Inferior parietal cortex (tissue), 1 donor: ENCODE measurements around the gene NOX4.
"Not testable (repeated sequence)": the region's sequence is repeated elsewhere in the genome, so short reads cannot be mapped to it uniquely, and the experiment has no call there.

Source experiments
- DNase-seq: peaks from one replicate; pipeline ENCODE4 v3.0.0-alpha.2; 2016; ENCODE audit errors: extremely low spot score

Gene NOX4

DNA sequence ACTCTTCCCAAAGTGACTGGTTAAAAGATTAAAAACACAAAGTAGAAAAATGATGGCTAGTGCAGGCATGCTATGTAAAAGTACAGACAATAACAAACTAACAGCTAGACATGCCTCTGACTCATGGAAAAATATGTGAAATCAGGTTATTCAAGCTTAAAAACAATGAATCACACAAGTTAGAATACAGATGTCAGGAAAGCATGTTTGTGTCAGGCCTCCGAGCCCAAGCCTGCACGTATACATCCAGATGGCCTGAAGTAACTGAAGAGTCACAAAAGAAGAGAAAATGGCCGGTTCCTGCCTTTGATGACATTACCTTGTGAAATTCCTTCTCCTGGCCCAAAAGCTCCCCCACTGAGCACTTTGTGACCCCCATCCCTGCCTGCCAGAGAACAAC lies 110.1 kb downstream of the NOX4 start:
- peak; percentile 9 for DNase-seq

DNA sequence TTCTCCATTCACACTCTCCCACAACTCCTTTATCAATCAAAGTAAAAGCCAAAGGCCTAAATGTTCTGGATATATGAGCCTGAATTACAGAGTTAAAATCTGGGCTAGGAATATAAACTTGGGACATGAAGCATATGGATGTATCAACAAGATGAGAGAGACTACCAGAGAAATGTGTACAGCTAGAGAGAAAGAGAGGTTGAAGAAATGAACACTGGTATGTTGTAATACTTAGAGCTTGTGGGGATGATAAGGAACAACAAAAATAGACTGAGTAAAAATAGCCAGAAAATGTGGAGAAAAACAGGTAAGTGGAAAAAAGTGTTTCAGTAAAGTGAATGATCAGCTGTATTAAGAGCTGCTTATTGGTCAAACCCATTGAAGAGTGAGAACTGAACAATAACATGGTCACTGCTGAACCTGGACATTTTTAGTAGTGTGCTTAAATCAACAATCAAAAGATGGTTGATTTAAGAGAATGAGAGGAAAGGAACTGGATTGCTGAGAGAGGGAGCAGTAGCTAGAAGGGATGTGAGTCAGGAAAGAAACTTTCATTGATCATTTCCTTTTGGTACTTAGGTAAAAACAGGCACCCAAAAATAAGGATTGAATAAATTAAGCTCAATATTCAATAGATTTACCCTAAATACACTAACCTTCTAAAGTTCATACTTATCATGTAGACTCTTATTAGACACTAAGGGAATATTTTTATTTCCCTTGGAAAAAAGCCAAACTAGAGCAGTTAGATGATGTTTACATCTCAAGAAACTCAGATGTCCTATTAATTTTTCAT lies 111.0 kb downstream of the NOX4 start:
- DNase-seq = not testable (repeated sequence)

DNA sequence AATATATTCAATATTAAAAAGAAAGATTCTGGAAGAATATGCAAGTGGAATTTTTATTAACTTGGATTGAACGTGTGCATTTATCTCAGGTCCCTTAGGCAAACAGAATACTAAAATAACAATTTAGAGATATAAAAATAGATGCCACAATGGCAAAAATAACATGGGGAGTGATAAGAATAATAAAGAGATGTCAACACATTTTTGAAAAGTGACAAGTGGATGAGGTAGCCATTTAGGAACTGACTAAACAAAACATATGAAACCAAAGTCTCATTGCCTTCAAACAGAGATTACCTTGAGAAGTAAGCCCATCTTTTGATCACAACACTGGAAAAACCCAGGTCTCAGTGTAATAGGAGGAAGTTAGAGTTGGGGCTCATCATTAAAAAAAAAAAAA lies 112.2 kb downstream of the NOX4 start:
- DNase-seq = not testable (repeated sequence)

DNA sequence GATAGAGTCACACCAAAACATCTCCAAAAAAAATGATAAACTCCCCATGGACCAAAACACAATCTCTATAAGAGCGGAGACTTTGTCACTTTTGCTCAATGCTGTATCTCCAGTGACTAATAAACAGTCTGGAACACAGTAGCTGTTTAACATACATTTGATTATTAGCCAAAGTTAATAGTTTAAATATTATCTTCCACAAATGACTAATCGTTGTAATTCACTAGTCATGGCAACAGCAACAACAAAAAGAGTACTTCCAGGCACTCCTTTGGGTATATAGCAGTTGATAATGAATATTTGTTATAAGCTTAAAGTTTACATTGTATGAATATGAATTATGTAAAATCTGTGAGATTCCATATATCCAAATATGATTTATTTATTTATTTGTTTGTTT lies 121.8 kb downstream of the NOX4 start:
- DNase-seq = not testable (repeated sequence)

DNA sequence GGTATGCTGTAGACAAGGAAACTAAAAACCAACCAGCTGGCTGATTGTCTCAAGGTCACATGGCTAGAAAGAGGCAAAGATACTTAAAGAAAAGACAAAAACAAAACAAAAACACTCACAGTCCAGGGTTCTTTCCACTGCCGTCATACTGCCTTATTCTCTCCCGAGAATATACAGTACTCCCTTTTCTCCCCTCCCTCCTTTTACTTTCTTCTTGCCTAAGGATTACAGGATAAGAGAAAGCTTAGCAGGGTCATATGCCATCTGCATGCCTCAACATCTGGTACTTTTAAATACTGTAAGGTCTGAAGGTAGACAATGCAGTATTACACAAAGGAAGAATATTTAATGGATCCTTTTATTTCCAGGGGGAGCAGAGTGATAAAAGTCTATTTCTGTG lies 126.3 kb downstream of the NOX4 start:
- DNase-seq = not testable (repeated sequence)

DNA sequence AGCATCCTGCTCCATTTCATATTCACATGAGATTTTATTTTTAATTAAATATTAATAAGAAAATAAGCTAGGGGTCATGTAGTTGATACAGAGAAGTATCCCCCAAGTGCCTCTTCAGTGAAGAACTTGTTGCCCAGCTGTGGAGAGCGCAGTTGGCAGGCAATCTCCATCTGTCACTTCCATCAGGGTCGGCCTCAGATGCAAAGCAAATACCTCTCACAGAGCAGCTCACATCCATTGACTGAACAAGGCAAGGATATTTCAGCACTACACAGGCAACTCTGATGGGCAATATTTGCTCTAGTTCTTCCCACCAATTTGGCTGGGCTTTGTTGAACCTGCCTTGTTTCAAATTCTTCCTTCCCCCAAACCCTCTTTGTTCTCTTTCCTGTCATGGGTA lies 129.4 kb downstream of the NOX4 start:
- no peak for DNase-seq

DNA sequence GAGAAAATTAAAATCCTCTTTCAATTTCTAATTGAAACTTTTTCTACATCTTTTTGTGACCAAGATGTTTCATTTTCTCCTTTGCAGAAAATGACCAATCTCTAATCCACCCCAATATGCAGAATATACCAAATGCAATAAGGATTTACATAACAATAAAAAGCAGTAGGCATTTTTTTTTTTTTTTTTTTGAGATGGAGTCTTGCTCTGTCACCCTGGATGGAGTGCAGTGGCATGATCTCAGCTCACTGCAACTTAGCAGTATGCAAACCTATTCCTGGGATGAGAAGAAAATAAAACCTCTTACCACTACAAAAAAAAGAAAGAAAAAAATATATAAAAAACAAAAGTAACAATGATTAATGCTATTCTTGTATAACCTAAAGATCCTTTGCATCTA lies 132.0 kb downstream of the NOX4 start:
- DNase-seq = not testable (repeated sequence)

DNA sequence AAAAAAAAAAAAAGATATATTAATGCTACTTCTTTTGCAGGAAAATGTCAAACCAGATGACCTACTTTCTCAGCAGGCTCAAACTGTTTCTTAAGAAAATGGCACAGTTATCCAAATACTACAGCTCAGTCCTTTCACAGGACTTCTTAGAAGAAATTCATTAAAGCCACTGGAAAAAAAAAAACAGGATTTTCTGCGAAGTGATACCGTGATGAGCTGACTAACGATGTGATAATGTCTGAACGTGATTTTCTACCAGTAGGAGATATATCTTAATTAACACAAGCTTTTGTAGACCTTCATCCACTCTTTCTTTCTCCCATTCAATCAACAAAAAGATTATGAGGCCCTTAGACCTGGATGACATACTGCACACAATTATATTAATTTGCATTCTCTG lies 132.4 kb downstream of the NOX4 start:
- no peak for DNase-seq

DNA sequence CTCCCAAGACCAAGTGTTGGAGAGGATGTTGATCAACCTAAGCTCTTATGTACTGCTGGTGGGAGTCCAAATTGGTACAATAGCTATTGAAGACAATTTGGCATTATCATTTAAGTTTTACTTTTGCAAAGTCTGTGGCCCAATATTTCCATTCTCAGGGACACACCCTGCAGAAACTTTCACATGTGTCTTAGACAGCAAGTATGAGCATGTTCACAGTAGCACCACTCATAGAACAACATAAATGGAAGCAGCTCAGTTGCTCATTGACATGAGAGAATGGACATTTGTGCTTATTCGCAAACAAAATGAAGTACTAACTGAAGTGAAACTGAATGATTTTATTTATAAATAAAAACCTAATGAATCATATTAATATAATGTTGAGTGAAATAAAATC lies 135.5 kb downstream of the NOX4 start:
- DNase-seq = no peak

DNA sequence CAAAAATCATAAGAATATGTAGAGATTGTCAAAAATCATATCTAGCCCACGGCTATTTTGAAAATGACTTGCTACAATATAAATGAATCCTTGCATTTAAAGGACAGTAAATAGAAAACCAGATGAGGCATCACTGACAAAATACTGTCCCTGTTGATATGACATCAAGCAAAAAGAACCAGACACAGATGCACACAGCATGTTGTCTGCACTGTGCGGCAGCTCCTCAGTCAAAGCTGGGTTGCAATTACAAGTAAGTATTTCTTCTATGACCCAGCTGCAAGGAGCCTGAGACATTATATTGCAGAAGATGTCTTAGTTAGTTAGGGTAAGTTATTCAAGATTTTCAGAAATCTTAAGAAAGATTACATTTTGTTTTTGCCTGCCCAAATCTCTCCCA lies 136.7 kb downstream of the NOX4 start:
- DNase-seq = not testable (repeated sequence)

DNA sequence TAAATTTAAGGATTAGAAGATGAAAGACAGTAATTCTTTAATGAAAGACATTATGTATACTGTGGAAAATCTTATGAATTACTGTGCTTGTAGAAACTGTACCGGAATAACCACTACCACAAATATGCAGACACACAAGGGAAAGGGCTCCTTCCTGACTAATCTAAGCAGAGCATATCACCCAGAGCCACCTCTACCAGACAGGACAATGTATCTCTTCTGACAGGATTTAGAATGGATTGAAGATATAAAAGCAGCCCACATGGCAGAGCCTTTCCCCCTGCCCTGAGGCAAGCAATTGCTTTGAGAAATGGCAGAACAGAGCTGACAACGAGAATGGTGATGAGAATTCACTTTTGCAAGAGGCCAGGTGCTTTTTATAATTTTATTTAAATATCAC lies 144.1 kb downstream of the NOX4 start:
- DNase-seq = no peak

DNA sequence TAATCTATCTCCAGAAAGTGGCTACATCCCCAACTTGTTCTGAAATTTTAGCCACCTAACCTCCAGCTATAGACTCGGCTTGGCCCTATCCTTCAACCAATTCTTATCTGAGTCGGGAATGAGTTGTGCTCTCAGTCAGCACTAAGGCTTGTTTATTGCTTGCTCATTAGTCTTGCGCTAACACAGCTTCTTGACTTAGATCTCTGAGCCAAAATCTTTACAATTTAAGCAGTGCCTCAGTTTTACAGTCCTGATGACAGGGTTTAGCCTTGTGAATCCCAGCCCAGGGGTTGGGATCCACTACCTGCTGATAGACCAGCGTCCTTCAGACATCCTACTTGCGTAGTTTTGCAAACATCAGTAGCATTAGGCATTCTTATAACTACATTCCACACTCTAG lies 144.6 kb downstream of the NOX4 start:
- no peak for DNase-seq

DNA sequence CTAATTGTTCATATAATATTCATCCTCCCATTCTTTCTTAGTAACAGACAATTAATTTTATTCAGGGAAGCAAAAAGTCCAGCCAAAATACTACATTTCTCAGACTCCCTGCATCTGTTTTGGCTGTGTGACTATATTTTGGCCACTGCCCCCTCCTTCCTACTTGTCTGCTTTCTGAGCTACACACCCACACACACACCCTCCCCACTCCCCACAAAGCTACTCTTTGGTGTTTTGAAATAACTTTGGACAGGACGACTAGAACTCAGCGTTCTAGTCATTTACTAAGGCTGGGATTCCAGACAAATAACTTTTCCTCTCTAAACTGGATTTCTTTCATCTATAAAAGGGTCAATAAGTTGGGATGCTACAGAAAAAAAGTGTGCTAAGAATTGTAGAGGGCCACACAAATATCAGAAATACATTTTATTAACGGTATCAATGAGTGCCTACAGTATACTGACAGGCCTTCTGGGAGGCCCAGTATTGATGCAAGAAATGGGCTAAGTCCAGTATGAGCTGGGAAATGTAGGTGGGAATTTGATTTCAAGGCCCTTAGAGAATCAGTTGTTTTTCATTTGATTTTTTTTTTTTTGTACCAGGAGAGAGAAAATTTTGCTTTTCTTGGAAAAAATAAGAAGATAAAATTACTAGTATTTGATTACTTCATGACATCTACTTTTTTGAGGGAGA lies 148.1 kb downstream of the NOX4 start:
- not testable (repeated sequence) for DNase-seq

DNA sequence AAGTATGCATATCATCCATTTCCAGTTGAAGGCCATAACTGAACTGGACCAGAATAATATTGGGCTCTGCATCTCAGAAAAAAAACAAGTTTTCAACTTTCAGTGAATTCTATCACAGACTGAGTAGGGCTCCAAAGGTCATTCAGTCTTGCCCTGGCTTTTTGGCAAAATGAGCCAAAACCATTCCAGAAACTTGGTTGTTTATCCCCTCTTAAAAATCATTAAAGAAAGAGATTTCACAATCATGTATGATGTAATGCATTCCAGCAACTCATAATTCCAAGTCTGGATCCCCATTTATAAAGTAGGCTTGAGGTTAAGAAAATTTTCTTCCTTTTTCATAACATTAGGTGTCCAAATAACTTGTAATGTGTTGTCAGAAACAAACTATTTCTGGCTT lies 150.7 kb downstream of the NOX4 start:
- not testable (repeated sequence) for DNase-seq

DNA sequence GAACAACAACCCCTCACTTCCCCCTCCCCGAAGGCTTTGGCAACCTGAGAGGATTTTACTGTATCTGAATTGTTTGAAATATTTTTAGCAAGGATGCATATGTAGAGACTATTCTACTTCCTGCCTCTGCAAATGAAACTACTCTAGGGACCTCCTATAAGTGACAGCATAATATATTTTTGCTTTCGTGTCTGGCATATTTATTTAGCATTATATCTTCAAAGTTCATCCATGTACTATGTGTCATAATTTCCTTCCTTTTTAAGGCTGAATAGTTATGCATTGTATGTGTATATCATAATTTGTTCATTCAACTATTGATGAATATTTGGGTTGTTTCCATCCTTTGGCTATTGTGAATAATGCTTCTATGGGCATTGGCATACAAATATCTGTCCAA lies 153.1 kb downstream of the NOX4 start:
- not testable (repeated sequence) for DNase-seq

DNA sequence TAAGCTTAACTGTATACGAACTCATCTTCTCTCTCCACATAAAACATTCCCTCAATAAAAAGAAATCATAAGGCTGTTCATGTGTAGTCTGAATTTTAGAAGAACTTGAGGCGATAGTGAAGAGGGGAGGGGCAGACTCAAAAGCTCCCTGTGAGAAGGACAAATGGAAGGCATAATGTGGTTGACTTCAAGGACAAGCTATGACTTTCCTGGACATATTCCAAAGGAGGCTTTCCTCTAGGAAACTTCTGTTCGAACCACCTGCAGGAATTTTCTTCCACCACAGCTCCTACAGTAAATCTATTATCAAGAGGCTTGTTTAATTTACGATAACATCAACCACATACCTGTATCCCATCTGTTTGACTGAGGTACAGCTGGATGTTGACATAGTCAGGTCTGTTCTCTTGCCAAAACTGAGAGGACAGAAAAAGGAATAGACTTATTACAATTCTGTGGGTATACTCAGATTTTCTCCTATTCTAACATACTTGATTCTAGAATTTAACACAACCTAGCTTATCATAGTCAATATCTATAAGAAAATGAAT lies 154.0 kb downstream of the NOX4 start:
- DNase-seq = not testable (repeated sequence)

DNA sequence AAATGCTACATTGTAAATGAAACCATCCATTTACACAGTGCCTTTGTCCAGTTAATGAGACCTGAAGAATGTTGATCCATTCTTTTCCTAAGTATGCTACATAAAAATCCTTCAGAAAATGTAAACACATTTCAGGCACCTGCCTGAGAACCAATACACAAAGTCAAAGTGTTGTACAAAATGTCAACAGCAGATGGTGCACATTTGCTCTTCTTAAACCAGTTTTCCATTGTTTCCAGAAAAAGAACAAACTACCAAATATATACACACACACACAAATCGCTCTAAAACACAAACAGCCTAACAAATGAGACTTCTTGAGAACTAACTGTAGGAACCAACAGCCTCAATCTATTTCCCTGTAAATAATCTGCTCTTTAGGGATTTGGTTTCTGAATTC lies 157.5 kb downstream of the NOX4 start:
- DNase-seq = peak; percentile 49

DNA sequence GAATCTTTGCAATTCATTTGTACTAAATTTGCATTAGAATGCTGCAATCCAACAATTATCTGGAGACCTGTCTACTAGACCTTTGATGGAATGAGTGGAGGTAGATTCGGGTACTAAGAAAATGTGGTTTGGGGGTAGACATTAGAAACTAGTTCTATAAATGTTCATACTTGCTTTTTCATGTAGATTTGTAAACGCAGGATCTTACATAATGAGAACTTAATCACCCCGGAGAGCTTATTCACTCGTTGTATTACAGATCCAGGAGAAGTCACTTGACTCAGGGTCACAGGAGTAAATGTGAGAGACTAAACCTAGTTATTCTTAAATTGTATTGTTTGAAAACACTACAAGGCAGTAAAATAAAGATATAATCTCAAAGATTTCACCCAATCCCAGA lies 159.2 kb downstream of the NOX4 start:
- DNase-seq = not testable (repeated sequence)

DNA sequence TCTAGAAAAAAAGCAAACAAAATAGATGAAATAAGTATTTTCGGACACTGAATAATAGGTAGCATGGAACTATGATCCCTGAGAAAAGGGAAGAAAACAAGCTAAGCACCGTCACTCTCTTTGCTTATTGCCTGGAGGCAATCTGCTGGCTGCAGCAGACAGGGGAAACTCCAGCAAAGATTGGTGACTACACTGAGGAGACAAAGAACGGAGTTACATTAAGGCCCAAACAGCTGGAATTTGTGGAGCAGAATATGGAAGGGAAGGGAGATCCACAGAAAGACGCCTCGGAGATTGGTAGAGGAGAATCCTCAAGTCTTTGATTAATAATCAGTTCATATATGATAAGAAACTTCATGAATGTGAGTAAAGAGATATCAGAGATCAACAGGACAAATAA lies 163.3 kb downstream of the NOX4 start:
- no peak for DNase-seq

DNA sequence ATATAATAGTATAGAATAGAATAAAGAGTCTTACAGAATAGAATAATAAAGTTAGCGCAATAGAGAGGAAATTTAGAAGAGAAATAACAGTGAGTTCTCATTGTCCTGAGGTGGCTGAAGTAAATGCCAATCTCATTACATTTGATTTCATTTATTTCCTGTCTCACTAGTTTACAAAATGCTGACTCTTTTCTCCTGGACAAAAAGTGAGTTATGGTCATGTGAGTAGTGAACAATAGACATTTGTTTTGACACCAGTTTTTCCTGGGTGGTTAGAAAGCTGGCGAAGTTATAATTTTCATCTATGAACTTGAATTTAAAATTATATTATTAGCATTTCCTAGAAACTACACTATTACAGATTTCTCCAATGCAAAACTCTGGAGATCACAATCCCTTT lies 169.8 kb downstream of the NOX4 start:
- DNase-seq = no peak

DNA sequence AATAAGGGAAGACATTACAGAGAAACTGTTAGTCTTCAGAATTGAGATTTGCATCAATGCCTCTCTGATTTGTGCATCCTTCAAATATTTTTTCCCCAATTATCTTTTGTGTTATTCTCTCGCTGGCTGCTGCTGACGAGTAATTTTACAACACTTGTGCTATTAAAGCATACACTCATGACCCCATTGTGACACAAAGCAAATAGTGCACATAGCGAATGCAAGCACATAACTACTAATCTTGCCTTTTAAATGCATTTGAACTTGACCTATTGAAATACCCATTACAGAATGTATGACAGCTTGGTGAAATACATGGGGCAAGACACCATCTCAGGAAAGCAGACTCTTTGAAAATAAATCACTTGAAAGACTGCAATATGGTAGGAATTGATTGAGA lies 180.6 kb downstream of the NOX4 start:
- DNase-seq = not testable (repeated sequence)

DNA sequence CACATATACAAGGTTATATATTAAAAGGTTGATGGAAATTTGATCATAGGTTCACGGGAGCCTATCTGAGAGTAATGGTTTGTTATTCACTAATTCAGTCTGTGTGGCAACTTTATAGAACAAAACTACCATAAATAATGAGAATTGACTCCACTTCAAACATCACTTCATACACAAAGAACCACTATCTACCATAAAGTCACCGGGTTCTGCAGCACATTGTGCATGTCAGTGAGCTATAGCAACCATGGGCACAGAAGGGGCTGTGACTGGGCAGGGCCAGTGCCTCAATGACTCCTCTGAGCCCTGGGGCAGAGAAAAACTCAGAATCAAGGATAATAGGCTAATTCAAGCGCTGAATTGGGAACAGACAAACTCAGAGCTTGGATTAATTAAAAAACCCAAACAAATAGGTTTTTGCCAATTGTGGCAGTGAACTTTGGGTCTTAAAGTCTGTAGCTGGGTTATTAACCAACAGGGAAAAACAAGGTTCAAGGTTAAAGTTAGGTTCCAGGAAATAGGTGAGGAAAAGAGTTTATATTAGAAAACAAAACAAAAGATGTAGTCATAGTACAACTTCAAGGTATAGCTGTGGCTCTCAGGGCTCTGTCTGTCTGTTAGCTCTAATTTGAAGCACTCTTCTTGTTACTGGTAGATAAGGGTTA lies 181.7 kb downstream of the NOX4 start:
- not testable (repeated sequence) for DNase-seq
